Stimulated activated naive B cell treated with anti-CD40 and anti-IgM and Interleukin-4, amounts not matched to agents 10 μg/mL and 1 μg/mL and 100 μg/mL, for 72 hours (primary cell): ENCODE data around the gene TAF11L10.
A peak's percentile ranks its signal among the peaks of the same experiment; 100 is the strongest.
"Not testable (repeated sequence)": the region's sequence is repeated elsewhere in the genome, so short reads cannot be mapped to it uniquely, and the experiment has no call there.

Experiments
- ATAC-seq, 2 donors: fragments of 150-1000 bp; cut with Tn5 transposase; replicated peaks; 2 replicates each; pipeline ENCODE4 v1.10.0; 2021; ENCODE audit warnings: moderate library complexity in 1 of 2
- DNase-seq: peaks from one replicate; pipeline ENCODE4 v3.0.0; 2021
- H3K27ac Mint-ChIP-seq: one replicate; pipeline ENCODE4 v1.8.0; 2022; ENCODE audit warnings: mild to moderate bottlenecking, mixed read lengths
- H3K27me3 Mint-ChIP-seq, 2 donors: one replicate each; pipeline ENCODE4 v1.8.0; 2022; ENCODE audit warnings: mixed read lengths in 2 of 2
- H3K36me3 Mint-ChIP-seq, 2 donors: one replicate each; pipeline ENCODE4 v1.8.0; 2022; ENCODE audit warnings: mixed read lengths in 2 of 2, mild to moderate bottlenecking in 1 of 2
- H3K4me1 Mint-ChIP-seq, 2 donors: one replicate each; pipeline ENCODE4 v1.8.0; 2022; ENCODE audit warnings: mixed read lengths in 2 of 2, mild to moderate bottlenecking in 1 of 2
- H3K4me3 Mint-ChIP-seq, 2 donors: one replicate each; pipeline ENCODE4 v1.8.0; 2022; ENCODE audit warnings: mild to moderate bottlenecking in 2 of 2, mixed read lengths in 2 of 2, moderate library complexity in 1 of 2
- H3K9me3 Mint-ChIP-seq, 2 donors: one replicate each; pipeline ENCODE4 v1.8.0; 2022; ENCODE audit warnings: mixed read lengths in 2 of 2, mild to moderate bottlenecking in 1 of 2

The TAF11L10 gene

DNA sequence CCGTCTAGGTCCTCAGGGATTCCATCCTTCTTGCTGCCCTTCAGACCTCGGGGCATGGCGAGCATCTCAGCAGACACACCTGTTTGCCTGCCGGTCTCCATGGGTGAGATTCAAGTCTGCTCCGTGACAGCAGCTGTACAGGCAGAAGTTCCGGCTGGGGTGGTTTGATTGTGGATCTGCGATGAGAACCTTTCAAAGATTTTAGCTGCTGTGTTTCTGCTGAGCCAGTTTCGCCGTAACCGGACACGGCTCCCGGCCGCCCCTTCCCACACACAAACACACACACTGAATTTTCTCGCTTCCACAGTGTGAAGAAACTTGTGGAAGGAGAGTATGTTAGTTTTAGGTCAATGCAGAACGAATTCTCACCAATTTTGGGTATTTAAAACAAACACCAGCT, at the start of gene TAF11L10:
Gene TAF11L10 (minus strand): TSS at position 101 of the 400 bp plus-strand sequence.
- H3K9me3 Mint-ChIP-seq, DNase-seq, H3K36me3 Mint-ChIP-seq, H3K4me3 Mint-ChIP-seq, H3K27ac Mint-ChIP-seq, H3K4me1 Mint-ChIP-seq, H3K27me3 Mint-ChIP-seq, ATAC-seq: not testable (repeated sequence)

DNA sequence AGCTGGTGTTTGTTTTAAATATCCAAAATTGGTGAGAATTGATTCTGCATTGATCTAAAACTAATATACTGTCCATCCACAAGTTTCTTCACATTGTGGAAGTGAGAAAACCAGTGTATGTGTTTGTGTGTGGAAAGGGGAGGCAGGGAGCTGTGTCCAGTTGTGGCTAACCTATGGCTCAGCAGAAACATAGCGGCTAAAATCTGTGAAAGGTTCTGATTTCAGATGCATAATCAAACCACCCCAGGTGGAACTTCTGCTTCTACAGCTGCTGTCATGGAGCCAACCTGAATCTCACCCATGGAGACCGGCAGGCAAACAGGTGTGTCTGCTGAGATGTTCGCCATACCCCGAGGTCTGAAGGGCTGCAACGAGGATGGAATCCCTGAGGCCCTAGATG, 36.5 kb upstream of the TAF11L10 start, which contains the start of gene TAF11L14:
Gene TAF11L14 (plus strand): TSS at position 301 of the 400 bp plus-strand sequence.
- Mint-ChIP-seq H3K27me3 (no peaks in the 10 kb centered on the region), H3K4me3 (no peak within 1 kb of the TSS), H3K27ac (peak within 1 kb of the TSS; percentile 47), H3K36me3 (no peaks in the 10 kb centered on the region), H3K4me1 (no peaks in the 10 kb centered on the region), H3K9me3 (no peaks in the 10 kb centered on the region)
- no peak for ATAC-seq
- DNase-seq: no peak

DNA sequence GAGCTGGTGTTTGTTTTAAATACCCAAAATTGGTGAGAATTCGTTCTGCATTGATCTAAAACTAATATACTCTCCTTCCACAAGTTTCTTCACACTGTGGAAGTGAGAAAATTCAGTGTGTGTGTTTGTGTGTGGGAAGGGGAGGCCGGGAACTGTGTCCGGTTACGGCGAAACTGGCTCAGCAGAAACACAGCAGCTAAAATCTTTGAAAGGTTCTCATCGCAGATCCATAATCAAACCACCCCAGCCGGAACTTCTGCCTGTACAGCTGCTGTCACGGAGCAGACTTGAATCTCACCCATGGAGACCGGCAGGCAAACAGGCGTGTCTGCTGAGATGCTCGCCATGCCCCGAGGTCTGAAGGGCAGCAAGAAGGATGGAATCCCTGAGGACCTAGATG, 34.2 kb upstream of the TAF11L10 start, which contains the start of gene TAF11L13:
Gene TAF11L13 (plus strand): TSS at position 301 of the 400 bp plus-strand sequence.
- H3K4me1 Mint-ChIP-seq, H3K9me3 Mint-ChIP-seq, DNase-seq, H3K27me3 Mint-ChIP-seq, H3K27ac Mint-ChIP-seq, H3K36me3 Mint-ChIP-seq, H3K4me3 Mint-ChIP-seq, ATAC-seq: not testable (repeated sequence)

DNA sequence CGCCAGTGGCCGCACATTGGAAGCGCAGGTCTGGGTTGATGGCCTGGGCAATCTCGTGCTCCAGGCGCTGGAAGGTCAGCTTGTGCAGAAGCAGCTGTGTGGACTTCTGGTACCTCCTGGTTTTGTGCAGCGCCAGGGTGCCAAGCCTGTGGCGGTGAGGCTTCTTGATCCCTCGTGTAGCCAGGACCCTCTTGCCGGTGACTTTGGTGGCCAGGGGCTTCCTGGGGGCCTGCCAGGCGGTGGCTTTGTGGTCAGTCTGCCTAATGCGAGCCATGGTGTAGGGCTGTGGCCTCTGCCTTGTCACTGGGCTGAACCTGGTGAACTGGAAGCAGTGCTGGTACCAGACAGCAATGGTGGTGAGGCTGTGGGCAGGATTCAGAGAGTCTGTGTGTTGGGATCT, 28.1 kb upstream of the TAF11L10 start:
- H3K4me3 Mint-ChIP-seq: no peak overlapping the region
- H3K9me3 Mint-ChIP-seq: peaks cover 0 to 2% of the 10 kb centered on the region in 2 donors
- H3K36me3 Mint-ChIP-seq: no peaks in the 10 kb centered on the region
- no peak overlapping the region for H3K27ac Mint-ChIP-seq
- no peaks in the 10 kb centered on the region for H3K27me3 Mint-ChIP-seq
- H3K4me1 Mint-ChIP-seq: no peaks in the 10 kb centered on the region
- ATAC-seq (no peak), DNase-seq (no peak)

DNA sequence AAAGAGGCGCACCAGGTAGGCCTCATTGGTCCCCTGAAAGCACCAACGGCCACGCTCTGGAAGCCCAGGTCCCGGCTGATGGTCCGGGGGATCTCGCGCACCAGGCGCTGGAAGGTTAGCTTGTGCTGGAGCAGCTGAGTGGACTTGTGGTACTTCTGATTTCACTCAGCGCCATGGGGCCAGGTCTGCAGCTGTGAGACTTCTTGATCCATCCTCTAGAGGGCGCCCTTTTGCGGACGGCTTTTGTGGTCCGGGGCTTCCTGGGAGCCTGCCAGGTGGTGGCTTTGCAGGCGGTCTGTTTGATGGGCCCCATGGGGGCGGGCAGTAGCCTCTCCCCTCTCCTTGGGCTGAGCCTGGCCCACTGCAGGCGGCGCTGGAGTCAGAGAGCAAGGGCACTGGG, 23.0 kb upstream of the TAF11L10 start:
- ATAC-seq (no peak), DNase-seq (no peak)
- H3K4me1 Mint-ChIP-seq: no peaks in the 10 kb centered on the region
- no peaks in the 10 kb centered on the region for H3K36me3 Mint-ChIP-seq
- H3K27ac Mint-ChIP-seq: no peak overlapping the region
- peaks cover 0 to 2% of the 10 kb centered on the region in 2 donors for H3K9me3 Mint-ChIP-seq
- H3K4me3 Mint-ChIP-seq: no peak overlapping the region
- no peaks in the 10 kb centered on the region for H3K27me3 Mint-ChIP-seq

DNA sequence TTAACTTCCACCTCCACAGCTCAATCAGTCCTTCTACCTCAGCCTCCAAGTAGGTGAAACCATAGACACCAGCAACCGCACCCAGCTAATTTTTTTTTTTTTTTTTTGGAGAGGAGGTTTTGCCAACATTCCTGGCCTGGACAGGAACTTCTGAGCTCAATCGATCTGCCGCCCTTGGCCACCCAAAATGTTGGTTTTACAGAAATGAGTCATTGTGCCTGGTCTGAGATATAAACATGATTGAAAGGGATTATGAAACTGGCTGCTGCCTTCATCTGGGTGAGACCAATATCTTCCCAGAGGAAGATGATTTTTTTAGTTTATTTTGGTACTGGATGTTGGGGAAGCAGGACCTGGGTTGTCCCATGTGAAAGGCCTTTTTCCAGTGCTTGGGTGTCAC, 21.7 kb upstream of the TAF11L10 start:
- DNase-seq (no peak), ATAC-seq (no peak)
- Mint-ChIP-seq H3K9me3 (peaks cover 0 to 2% of the 10 kb centered on the region in 2 donors), H3K4me1 (no peaks in the 10 kb centered on the region), H3K27ac (no peak overlapping the region), H3K27me3 (no peaks in the 10 kb centered on the region), H3K36me3 (no peaks in the 10 kb centered on the region), H3K4me3 (no peak overlapping the region)

DNA sequence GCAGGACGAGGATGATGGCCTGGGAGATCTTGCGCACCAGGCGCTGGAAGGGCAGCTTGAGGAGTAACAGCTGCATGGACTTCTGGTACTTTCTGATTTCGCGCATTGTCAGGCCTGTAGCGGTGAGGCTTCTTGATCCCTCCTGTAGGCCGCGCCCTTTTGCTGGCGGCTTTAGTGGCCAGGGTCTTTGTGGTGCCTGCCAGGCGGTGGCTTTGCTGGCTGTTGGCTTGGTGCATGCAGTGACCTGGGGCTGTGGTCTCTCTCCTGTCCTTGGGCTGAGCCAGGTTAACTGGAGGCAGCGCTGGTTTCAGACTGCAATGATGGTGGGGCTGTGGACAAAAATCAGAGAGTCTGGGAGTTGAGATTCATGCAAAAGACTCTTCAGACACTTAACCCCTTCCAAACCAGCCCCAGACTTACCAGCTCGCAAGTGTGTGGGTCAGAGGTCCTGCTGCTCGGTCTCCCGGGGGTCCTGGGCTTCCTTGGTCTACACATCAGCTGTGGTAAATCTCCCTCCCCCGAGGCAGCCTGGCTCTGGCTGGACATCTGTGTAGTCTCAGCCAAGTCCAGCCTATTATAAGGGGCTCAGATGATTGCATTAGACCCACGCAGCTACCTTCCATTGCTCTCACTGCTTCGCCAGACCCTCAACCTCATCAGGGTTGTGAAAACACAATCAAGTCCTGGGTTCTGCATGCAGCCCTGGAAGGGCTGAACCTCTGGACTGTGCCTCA, 17.4 kb upstream of the TAF11L10 start:
- ATAC-seq: no peak
- DNase-seq: no peak
- Mint-ChIP-seq H3K4me3 (no peak overlapping the region), H3K27ac (no peak overlapping the region), H3K27me3 (peaks cover 0 to 5% of the 10 kb centered on the region in 2 donors), H3K4me1 (no peaks in the 10 kb centered on the region), H3K36me3 (no peaks in the 10 kb centered on the region), H3K9me3 (peaks cover 0 to 2% of the 10 kb centered on the region in 2 donors)

DNA sequence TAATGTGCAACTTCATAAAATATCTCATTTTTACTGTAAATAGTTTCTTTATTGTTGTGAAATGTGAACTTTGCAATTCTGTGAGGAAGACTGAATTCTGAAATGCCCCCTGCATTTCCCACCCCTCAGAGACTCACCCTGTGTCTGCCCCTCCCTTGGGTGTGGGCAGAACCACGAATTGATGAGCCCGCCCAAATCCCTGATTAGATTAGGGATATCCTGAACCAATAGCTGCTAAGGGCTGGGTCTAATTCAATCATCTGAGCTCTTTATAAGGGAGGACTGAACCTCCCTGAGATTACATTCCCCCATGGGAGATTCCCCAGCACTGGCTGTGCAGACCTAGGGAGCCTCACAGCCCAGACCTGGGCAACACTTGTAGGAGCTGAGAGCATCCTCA, 12.5 kb upstream of the TAF11L10 start, which contains the start of gene TAF11L12:
Gene TAF11L12 (plus strand): TSS at position 301 of the 400 bp plus-strand sequence.
- not testable (repeated sequence) for DNase-seq, H3K27ac Mint-ChIP-seq, H3K4me1 Mint-ChIP-seq, ATAC-seq, H3K27me3 Mint-ChIP-seq, H3K36me3 Mint-ChIP-seq, H3K4me3 Mint-ChIP-seq, H3K9me3 Mint-ChIP-seq

DNA sequence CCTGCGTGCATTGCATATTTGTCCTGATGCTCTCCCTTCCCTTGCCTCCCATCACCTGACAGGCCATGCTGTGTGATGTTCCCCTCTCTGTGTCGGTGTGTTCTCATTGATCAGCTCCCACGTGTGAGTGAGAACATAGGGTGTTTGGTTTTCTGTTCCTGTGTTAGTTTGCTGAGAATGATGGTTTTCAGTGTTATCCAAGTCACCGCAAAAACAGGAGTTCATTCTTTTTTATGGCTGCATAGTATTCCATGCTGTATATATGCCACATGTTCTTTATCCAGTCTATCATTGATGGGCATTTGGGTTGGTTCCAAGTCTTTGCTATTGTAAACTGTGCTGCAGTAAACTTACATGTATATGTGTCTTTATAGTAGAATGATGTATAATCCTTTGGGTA, 9.8 kb upstream of the TAF11L10 start:
- not testable (repeated sequence) for H3K27ac Mint-ChIP-seq, H3K4me1 Mint-ChIP-seq, H3K27me3 Mint-ChIP-seq, H3K36me3 Mint-ChIP-seq, H3K9me3 Mint-ChIP-seq, H3K4me3 Mint-ChIP-seq, ATAC-seq, DNase-seq

DNA sequence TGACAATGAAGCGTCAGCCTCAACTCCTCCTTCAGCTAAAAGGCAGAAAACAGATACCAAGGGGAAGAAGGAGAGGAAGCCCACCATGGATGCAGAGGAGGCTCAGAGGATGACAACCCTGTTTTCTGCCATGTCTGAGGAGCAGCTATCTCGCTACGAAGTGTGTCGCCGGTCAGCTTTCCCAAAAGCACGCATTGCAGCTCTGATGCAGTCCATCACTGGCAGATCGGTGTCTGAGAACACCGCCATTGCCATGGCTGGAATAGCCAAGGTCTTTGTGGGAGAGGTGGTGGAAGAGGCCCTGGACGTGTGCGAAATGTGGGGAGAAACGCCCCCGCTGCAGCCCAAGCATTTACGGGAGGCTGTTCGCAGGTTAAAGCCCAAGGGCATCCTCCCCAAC, 7.3 kb upstream of the TAF11L10 start:
- no peak overlapping the region for H3K4me3 Mint-ChIP-seq
- DNase-seq (no peak), ATAC-seq (no peak)
- no peaks in the 10 kb centered on the region for H3K36me3 Mint-ChIP-seq
- no peak overlapping the region for H3K27ac Mint-ChIP-seq
- no peaks in the 10 kb centered on the region for H3K4me1 Mint-ChIP-seq
- H3K27me3 Mint-ChIP-seq: no peaks in the 10 kb centered on the region
- no peaks in the 10 kb centered on the region for H3K9me3 Mint-ChIP-seq

DNA sequence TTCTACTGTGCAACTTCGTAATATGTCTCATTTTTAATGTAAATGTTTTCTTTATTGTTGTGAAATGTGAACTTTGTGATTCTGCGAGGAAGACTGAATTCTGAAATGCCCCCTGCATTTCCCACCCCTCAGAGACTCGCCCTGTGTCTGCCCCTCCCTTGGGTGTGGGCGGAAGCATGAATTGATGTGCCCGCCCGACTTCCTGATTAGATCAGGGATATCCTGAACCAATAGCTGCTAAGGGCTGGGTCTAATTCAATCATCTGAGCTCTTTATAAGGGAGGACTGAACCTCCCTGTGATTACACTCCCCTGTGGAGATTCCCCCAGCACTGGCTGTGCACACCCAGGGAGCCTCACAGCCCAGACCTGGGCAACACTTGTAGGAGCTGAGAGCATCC, 6.3 kb upstream of the TAF11L10 start, which contains the start of gene TAF11L11:
Gene TAF11L11 (plus strand): TSS at position 304 of the 400 bp plus-strand sequence.
- ATAC-seq, H3K27ac Mint-ChIP-seq, H3K27me3 Mint-ChIP-seq, H3K4me3 Mint-ChIP-seq, H3K36me3 Mint-ChIP-seq, DNase-seq, H3K9me3 Mint-ChIP-seq, H3K4me1 Mint-ChIP-seq: not testable (repeated sequence)

DNA sequence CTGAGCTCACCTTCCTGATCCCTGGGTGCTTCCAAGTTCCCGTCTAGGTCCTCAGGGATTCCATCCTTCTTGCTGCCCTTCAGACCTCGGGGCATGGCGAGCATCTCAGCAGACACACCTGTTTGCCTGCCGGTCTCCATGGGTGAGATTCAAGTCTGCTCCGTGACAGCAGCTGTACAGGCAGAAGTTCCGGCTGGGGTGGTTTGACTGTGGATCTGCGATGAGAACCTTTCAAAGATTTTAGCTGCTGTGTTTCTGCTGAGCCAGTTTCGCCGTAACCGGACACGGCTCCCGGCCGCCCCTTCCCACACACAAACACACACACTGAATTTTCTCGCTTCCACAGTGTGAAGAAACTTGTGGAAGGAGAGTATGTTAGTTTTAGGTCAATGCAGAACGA, 3.4 kb downstream of the TAF11L10 start, which contains the start of gene TAF11L9:
Gene TAF11L9 (minus strand): TSS at position 140 of the 400 bp plus-strand sequence.
- peak; percentile 0 for DNase-seq
- H3K27me3 Mint-ChIP-seq, H3K4me1 Mint-ChIP-seq, H3K9me3 Mint-ChIP-seq, ATAC-seq, H3K4me3 Mint-ChIP-seq, H3K36me3 Mint-ChIP-seq, H3K27ac Mint-ChIP-seq: not testable (repeated sequence)

DNA sequence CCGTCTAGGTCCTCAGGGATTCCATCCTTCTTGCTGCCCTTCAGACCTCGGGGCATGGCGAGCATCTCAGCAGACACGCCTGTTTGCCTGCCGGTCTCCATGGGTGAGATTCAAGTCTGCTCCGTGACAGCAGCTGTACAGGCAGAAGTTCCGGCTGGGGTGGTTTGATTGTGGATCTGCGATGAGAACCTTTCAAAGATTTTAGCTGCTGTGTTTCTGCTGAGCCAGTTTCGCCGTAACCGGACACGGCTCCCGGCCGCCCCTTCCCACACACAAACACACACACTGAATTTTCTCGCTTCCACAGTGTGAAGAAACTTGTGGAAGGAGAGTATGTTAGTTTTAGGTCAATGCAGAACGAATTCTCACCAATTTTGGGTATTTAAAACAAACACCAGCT, 6.8 kb downstream of the TAF11L10 start, which contains the start of gene TAF11L8:
Gene TAF11L8 (minus strand): TSS at position 101 of the 400 bp plus-strand sequence.
- DNase-seq, ATAC-seq, H3K27me3 Mint-ChIP-seq, H3K36me3 Mint-ChIP-seq, H3K4me3 Mint-ChIP-seq, H3K27ac Mint-ChIP-seq, H3K9me3 Mint-ChIP-seq, H3K4me1 Mint-ChIP-seq: not testable (repeated sequence)

DNA sequence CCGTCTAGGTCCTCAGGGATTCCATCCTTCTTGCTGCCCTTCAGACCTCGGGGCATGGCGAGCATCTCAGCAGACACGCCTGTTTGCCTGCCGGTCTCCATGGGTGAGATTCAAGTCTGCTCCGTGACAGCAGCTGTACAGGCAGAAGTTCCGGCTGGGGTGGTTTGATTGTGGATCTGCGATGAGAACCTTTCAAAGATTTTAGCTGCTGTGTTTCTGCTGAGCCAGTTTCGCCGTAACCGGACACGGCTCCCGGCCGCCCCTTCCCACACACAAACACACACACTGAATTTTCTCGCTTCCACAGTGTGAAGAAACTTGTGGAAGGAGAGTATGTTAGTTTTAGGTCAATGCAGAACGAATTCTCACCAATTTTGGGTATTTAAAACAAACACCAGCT, 12.0 kb downstream of the TAF11L10 start, which contains the start of gene TAF11L7:
Gene TAF11L7 (minus strand): TSS at position 101 of the 400 bp plus-strand sequence.
- H3K4me1 Mint-ChIP-seq, H3K27ac Mint-ChIP-seq, H3K9me3 Mint-ChIP-seq, DNase-seq, H3K4me3 Mint-ChIP-seq, H3K36me3 Mint-ChIP-seq, ATAC-seq, H3K27me3 Mint-ChIP-seq: not testable (repeated sequence)
